ENCODE data around the gene RAET1E.
"Not testable (repeated sequence)": the region's sequence is repeated elsewhere in the genome, so short reads cannot be mapped to it uniquely, and the experiment has no call there.

DNA sequence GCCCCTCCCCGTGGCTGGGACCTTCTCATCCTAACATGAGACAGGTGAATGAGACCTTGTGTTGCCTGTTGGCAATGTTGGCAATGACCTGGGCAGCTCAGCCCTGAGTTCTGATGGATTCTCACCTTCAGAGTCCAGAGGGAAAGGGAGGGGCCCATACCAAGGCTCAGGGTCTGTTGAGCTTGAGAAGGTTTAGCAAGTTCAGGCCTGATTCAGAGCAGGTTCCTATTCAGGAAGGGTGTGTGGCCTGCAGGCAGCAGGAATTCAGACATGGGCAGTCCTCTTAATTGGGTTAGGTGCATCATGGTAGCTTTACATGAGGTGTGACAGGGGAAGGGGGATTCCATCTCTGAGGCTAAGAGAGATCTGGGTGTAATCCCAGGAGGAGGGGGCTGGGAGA lies 49.6 kb upstream of the RAET1E start:
- not testable (repeated sequence) for TF ChIP-seq CREB1 (IDR thresholded peaks at IDR 0.05); CREB1 (CRISPR knock-in tag; IDR thresholded peaks at IDR 0.05); CREM (IDR thresholded peaks at IDR 0.05; ENCODE audit: low read depth); ZNF232 (CRISPR knock-in tag; IDR thresholded peaks at IDR 0.05); TEAD1 (CRISPR knock-in tag; IDR thresholded peaks at IDR 0.05); POLR2AphosphoS2 (IDR thresholded peaks at IDR 0.05; ENCODE audit: low read length)

All from K562 (cell line).